Measurements from ENCODE around the gene GSDME.
"Not testable (repeated sequence)": the region's sequence is repeated elsewhere in the genome, so short reads cannot be mapped to it uniquely, and the experiment has no call there.

The GSDME gene

DNA sequence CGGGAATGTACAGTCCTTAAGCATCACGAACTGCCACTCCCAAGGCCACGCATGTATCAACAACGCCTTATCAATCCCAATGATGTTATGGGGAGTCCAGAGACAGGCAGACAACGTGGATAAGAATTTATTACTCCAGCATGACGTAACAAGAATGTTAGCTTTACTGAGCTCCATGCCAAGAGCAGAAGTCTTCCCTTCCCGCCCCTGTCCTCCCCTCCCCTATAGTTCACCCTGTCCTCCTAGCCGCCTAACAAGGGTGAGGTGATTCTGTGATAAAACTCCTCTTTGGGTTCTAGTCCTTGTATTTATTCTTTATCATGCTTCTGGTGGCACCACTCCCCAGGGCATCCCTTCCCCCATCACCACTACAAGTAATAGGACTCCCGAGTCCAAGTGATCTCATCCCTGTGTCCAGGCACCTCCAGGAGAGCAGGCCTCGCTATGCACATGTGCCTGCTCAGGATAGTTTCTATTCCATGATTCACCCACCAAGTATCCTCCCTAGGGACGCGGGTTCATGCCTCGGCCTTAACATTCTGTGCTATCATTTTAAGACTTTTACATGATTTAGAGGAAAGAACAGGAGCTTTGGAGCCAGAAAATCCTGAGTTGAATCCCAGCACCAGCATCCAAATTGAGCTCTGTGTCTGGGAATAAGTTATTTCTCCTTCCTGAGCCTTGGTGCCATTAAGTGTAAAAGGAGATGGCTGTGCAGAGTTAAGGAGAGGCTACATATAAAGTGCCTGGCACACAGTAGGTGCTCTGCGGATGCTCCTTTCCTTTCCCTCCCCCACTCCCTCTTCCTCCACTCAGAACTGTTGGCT, 15.4 kb downstream of the GSDME start:
- DNase-seq (ENCODE audit: low spot score), result no peak

- DNase-seq (ENCODE audit: low spot score), result no peak
Measured at GRCh38 chr7:24740871-24741270, 16.4 kb downstream of the GSDME start.

DNA sequence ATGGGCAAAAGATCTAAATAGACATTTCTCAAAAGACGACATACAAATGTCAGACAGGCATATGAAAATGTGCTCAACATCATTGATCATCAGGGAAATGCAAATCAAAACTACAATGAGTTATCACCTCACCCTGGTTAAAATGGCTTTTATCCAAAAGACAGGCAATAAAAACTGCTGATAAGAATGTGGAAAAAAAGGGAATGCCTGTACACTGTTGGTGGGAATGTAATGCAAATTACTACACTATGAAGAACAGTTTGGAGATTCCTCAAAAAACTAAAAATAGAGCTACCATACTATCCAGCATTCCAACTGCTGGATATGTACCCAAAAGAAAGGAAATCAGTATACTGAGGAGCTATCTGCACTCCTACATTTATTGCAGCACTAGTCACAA, 18.0 kb downstream of the GSDME start:
- DNase-seq (ENCODE audit: low spot score), result no peak

DNA sequence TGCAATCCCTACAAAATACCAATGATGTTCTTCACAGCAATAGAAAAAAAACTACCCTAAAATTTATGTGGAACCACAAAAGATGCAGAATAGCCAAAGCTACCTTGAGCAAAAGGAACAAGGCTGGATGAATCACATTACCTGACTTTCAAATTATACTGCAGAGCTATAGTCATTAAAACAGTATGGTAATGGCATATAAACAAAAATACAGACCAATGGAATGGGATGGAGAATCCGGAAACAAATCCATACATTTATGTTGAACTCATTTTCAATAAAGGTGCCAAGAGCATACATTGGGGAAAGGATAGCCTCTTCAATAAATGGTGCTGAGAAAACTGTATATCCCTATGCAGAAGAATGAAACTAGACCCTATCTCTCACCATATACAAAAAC, 18.7 kb downstream of the GSDME start:
- no peak for DNase-seq (ENCODE audit: low spot score)

GRCh38 chr7:24737281-24737680, 20.0 kb downstream of the GSDME start:
- DNase-seq (ENCODE audit: low spot score), result no peak

- DNase-seq (ENCODE audit: low spot score), result not testable (repeated sequence)
Measured at GRCh38 chr7:24735594-24735993, 21.7 kb downstream of the GSDME start.

- no peak for DNase-seq (ENCODE audit: low spot score)
Measured at GRCh38 chr7:24734306-24734705, 23.0 kb downstream of the GSDME start.

DNA sequence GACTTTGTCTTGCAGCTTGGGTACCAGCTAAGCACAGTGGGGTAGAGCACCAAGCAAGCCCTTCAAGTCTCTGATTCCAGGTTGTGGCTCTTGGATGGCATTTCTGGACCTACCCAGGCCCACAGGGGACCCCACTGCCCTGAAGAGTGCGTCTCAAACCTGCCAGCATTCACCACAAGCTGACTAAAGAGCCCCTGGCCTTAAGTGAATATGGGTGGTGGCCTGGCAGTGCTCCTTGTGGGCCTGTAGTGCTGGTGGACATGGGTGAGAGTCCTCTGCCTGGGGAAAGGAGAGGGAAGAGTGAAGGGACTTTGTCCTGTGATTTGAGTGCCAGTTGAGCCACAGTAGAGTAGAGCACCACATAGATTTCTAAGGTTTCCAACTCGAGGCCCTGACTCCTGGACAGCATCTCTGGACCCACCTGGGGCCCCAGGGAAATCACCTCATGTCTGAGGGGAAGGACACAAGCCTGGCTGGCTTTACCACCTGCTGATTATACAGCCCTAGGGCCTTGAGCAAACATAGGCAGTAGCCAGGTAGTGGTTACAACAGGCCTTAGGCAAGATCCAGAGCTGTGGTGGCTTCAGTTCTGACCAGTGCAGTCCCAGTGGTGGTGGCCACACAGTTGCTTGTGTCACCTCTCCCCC, 23.7 kb downstream of the GSDME start:
- no peak for DNase-seq (ENCODE audit: low spot score)

GRCh38 chr7:24732646-24733413, 24.4 kb downstream of the GSDME start:
- no peak for DNase-seq (ENCODE audit: low spot score)

DNA sequence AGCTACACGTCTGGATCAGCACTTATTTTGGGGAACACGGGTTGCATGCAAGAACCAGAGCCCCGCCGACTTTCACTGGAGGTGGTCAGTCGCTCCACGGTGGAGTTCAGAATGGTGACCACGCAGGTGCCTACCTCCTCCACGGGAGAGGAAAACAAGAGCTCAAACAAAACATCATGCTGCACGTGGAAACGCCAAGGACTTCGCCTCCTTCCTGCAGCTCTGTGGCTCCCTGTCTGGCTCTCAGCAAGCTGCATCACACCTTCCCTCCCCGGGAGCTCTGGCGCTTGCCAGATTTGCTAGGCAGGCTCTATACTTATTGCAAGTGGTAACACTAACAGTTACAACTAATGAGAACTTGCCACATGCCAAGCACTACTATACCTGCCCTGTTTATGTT, 26.0 kb downstream of the GSDME start:
- DNase-seq (ENCODE audit: low spot score), result no peak

- no peak for DNase-seq (ENCODE audit: low spot score)
Measured at GRCh38 chr7:24730018-24730369, 27.3 kb downstream of the GSDME start.

DNA sequence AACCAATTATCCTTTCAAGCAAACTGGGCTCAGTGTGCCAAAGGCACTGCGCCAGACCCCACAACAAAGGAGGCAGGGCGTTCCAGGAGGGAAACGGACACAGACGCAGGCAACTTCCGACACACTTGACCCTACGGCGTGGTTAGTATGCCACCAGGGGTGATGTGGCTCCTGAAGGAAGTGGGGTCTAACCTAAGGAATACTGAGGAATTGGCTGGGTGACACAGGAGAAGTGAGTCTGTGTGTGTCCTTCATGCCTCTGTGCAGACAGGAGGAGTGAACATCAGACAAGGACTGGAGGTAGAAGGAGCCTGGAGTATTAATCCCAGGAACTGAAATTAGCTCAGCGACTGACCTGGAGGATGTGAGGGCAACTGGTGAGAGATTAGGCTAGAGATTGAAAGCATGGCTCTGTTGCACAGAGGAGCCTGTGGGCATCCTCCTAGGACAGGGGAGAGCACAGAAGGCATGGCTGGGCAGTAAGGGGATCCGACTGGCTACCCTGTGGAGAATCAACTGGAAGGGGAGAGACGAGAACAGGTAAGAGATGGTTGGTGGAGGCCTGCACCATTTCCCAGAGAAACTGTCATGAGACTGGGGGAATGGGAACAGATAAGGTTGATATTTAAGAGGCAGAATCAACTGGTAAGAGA, 27.8 kb downstream of the GSDME start:
- no peak for DNase-seq (ENCODE audit: low spot score)

- DNase-seq (ENCODE audit: low spot score), result no peak
Measured at GRCh38 chr7:24728503-24729364, 28.5 kb downstream of the GSDME start.

GRCh38 chr7:24728121-24728500, 29.2 kb downstream of the GSDME start:
- DNase-seq (ENCODE audit: low spot score), result no peak

DNA sequence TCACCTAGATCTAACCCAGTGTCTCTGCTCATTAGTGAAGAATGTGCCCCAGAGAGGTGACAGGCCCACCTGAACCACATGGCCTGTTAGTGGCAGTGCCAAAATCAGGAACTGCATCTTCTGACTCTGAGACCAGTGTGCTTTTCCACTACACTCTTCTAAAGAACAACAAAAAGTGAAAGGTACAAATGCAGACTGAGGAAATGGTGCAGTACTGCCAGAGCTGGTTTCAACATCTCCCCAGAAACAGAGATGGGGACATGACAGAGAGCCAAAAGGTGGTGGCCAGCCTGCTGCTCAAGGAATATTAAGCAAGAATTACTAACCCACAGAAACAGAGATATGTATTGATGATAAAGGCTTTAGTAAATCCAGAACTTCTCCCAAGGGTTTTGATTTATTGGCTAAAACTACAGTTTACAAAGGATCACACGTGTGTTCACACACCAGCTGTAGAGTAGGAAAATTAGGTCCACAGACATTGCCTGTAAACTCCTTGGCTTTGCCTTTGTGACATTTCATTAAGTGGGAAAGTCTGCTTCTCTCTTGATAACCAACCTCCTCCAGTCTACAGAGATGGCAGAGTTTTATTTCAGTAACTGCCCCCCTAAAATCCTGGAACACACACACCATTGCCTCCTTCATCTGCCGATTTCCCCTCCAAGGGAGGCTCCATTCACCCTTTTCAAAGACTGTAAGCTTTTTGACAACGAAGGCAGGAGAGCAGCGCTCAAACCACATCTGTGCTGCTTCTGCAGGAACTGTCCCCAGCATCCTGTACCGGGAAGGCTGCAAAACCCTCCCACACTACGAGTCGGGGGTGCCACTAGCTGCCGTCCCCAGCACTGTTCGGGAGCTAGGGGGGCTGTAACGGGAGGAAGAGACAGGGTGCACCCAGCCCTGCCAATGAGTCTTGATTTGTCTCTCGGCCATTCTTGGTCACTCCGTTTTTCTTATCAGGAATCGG, 29.8 kb downstream of the GSDME start:
- DNase-seq (ENCODE audit: low spot score), result no peak

DNA sequence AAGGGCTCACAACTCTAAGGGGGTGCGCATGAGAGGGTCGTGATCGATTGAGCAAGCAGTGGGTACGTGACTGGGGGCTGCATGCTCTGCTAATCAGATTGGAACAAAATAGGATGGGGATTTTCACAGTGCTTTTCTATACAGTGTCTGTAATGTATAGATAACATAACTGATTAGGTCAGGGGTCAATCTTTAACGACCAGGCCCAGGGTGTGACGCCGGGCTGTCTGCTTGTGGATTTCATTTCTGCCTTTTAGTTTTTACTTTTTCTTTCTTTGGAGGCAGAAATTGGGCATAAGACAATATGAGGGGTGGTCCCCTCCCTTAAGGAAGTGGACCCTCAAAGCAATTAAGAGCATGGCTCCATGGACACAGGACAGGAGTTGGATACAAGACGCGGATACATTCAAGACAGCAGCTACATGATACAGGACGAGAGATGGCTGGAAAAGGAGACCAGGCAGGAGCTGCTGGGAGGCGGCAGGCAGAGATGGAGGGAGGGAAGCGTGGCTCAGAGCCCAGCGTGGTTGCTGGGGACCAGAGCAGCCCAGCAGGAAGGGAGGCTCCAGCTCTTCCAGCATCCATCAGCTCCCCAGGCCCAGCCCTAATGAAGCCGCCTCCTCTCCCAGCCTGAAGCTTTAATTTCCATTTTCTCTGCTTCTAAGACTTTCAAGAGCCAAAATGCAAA, 31.6 kb downstream of the GSDME start:
- no peak for DNase-seq (ENCODE audit: low spot score)

- DNase-seq (ENCODE audit: low spot score), result no peak
Measured at GRCh38 chr7:24724451-24725190, 32.6 kb downstream of the GSDME start.

- no peak for DNase-seq (ENCODE audit: low spot score)
Measured at GRCh38 chr7:24723178-24723530, 34.1 kb downstream of the GSDME start.

Data from HuH-7.5 (cell line).